CD14-positive monocyte (primary cell): ENCODE measurements around the gene PSME3. TPM values are rescaled to one million over a fixed set of nuclear protein-coding genes. Genes with fewer than 3 reads are reported as not detected.

Experiments
- DNase-seq, 3 donors: peaks; one replicate each; pipeline ENCODE4 v3.0.0-alpha.2; 2011 to 2022
- H2AFZ ChIP-seq: 2 replicates; pipeline ENCODE4 v1.6.0; 2012; ENCODE audit warnings: mild to moderate bottlenecking, low read depth, low read length, inconsistent platforms; ENCODE audit not compliant: insufficient read depth, poor library complexity, severe bottlenecking
- H3K27ac ChIP-seq, 2 donors: 1 replicate in 1 of 2; 2 replicates in 1 of 2; pipeline ENCODE4 v1.5.1; 2012 to 2013; ENCODE audit warnings: low read length in 2 of 2, control low read depth in 1 of 2, inconsistent platforms in 1 of 2, low read depth in 1 of 2, mild to moderate bottlenecking in 1 of 2
- H3K27me3 ChIP-seq, 2 donors: one replicate each; pipeline versions ENCODE4 v1.6.0 to v1.6.1; 2011 to 2013; ENCODE audit warnings: low read length in 2 of 2; ENCODE audit not compliant: control insufficient read depth in 2 of 2, insufficient read depth in 2 of 2
- H3K36me3 ChIP-seq, 2 donors: replicated peaks in 1 of 2; 1 replicate in 1 of 2; 2 replicates in 1 of 2; pipeline versions ENCODE4 v1.5.1 to v1.6.1; 2012 to 2013; ENCODE audit warnings: low read length in 2 of 2, control low read depth in 1 of 2, inconsistent platforms in 1 of 2, mild to moderate bottlenecking in 1 of 2; ENCODE audit not compliant: insufficient read depth in 2 of 2, control insufficient read depth in 1 of 2
- H3K4me1 ChIP-seq, 2 donors: 1 replicate in 1 of 2; 2 replicates in 1 of 2; pipeline versions ENCODE4 v1.5.1 to v1.6.1; 2012 to 2013; ENCODE audit warnings: low read length in 2 of 2, control low read depth in 1 of 2, inconsistent platforms in 1 of 2, mild to moderate bottlenecking in 1 of 2, moderate library complexity in 1 of 2; ENCODE audit not compliant: insufficient read depth in 2 of 2, control insufficient read depth in 1 of 2
- H3K4me2 ChIP-seq: replicated peaks from 2 replicates; pipeline ENCODE3; 2012; ENCODE audit warnings: low read length, moderate library complexity, mild to moderate bottlenecking; ENCODE audit not compliant: poor library complexity, severe bottlenecking; ENCODE audit errors: extremely low read depth
- H3K4me3 ChIP-seq, 3 experiments: fragments of 200-600 bp in 1 of 3; sonication (generic) in 1 of 3; replicated peaks in 1 of 3; 1 replicate in 2 of 3; 2 replicates in 1 of 3; pipeline ENCODE4 v1.5.1; 2011 to 2013; ENCODE audit warnings: low read length in 3 of 3, mild to moderate bottlenecking in 3 of 3, control low read depth in 2 of 3, low read depth in 2 of 3, inconsistent platforms in 1 of 3, moderate library complexity in 1 of 3
- H3K79me2 ChIP-seq: 2 replicates; pipeline ENCODE4 v1.6.0; 2012; ENCODE audit warnings: mild to moderate bottlenecking, control low read depth, inconsistent platforms, low read length, moderate library complexity; ENCODE audit not compliant: insufficient read depth
- H3K9ac ChIP-seq: 2 replicates; pipeline ENCODE4 v1.6.0; 2017; ENCODE audit warnings: low read length, mild to moderate bottlenecking; ENCODE audit not compliant: insufficient read depth, poor library complexity, severe bottlenecking
- H3K9me3 ChIP-seq, 2 donors: replicated peaks in 1 of 2; 1 replicate in 1 of 2; 2 replicates in 1 of 2; pipeline versions ENCODE4 v1.5.1 to v1.6.1; 2012 to 2013; ENCODE audit warnings: low read length in 2 of 2, control low read depth in 1 of 2; ENCODE audit not compliant: control insufficient read depth in 1 of 2, insufficient read depth in 1 of 2
- H4K20me1 ChIP-seq: 2 replicates; pipeline ENCODE4 v1.6.0; 2012; ENCODE audit warnings: mild to moderate bottlenecking, low read length, control low read depth, moderate library complexity; ENCODE audit not compliant: insufficient read depth
- H3K27ac Mint-ChIP-seq, 7 donors: one replicate each; pipeline ENCODE4 v1.8.0; 2020; ENCODE audit warnings: mild to moderate bottlenecking in 7 of 7, mixed read lengths in 7 of 7, moderate library complexity in 6 of 7, inconsistent platforms in 2 of 7
- H3K27me3 Mint-ChIP-seq, 3 donors: one replicate each; pipeline ENCODE4 v1.8.0; 2021 to 2022; ENCODE audit warnings: low read depth in 3 of 3, mild to moderate bottlenecking in 3 of 3, mixed read lengths in 3 of 3, moderate library complexity in 3 of 3, inconsistent platforms in 1 of 3
- H3K36me3 Mint-ChIP-seq, 2 donors: one replicate each; pipeline ENCODE4 v1.8.0; 2020; ENCODE audit warnings: mixed read lengths in 2 of 2, inconsistent platforms in 1 of 2, mild to moderate bottlenecking in 1 of 2
- H3K4me1 Mint-ChIP-seq: one replicate; pipeline ENCODE4 v1.8.0; 2020; ENCODE audit warnings: mild to moderate bottlenecking, mixed read lengths
- H3K4me3 Mint-ChIP-seq, 2 donors: one replicate each; pipeline ENCODE4 v1.8.0; 2020; ENCODE audit warnings: mild to moderate bottlenecking in 2 of 2, mixed read lengths in 2 of 2, moderate library complexity in 1 of 2
- H3K9me3 Mint-ChIP-seq, 7 donors: one replicate each; pipeline ENCODE4 v1.8.0; 2020 to 2022; ENCODE audit warnings: mixed read lengths in 7 of 7, mild to moderate bottlenecking in 6 of 7, moderate library complexity in 6 of 7, inconsistent platforms in 2 of 7
- WGBS: methylation state at CpG from one replicate; pipeline ENCODE4 v1.1.5; 2013; ENCODE audit warnings: missing lambda C conversion rate; ENCODE audit not compliant: insufficient coverage; 5-methylcytosine and 5-hydroxymethylcytosine counted together
- intact Hi-C, 2 donors: fragments of 100-400 bp; cut with micrococcal nuclease; formaldehyde crosslinking; loops; one replicate each; pipeline versions ENCODE4 v1.15.0 to v1.15.1; 2023
- polyA plus RNA-seq, 3 donors: library from polyadenylated mRNA; depleted of rRNA in 1 of 3; unstranded in 2 of 3; stranded (reverse) in 1 of 3; fragments of 300-500 nt in 2 of 3; fragments of >200 nt in 1 of 3; fragmentation: Illumina TruSeq in 2 of 3; gene quantifications; 1 replicate in 2 of 3; 2 replicates in 1 of 3; pipeline ENCODE4 v1.2.3, GENCODE V29; 2012 to 2021
- small RNA-seq: library from RNA; depleted of rRNA; stranded (forward); fragments of <200 nt; gene quantifications from one replicate; pipeline ENCODE3, GENCODE V24; 2012; ENCODE audit warnings: low read depth; ENCODE audit not compliant: insufficient read length
- TF ChIP-seq, protein P1 (sequence below): fragments of 200-600 bp; IDR thresholded peaks from one replicate; pipeline ENCODE4 v1.8.0; 2022; ENCODE audit warnings: antibody characterized with exemption, mild to moderate bottlenecking

The PSME3 gene
- polyA plus RNA-seq, 3 donors, result 61.9 to 137 (median 124) TPM

DNA sequence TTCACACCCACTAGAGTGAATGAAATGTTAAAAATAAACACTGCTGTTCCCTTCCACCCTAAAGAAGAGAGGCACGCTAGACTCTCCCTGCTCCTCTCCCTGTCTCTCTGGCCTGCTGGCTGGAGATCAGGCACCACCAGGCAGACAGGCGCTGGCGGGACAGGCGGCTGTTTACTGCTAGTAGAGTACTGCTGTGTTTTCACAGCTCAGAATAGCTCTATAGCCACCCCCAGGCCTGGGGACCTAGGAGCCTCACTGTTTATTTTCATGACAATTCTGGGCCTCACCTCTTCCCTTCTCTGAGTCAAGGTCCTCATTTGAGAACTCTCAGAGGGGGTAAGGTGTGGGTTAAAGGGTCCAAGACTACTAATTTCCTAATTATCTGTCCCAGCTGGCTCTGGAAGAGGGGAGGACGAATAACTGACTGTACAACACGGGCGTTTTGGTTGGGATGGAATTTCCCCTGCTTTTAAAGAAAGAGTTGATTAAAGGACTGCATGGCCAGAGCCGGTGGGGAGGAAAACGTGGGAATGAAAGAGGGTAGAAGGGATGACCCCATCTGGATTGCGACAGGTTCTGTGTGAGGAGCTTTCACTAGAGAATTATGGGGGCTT lies 58.4 kb downstream of the PSME3 start:
- no peaks in the 10 kb centered on the region for H3K36me3 Mint-ChIP-seq
- Histone ChIP-seq H3K4me1 (peaks cover 50 to 60% of the 10 kb centered on the region in 2 donors), H3K4me2 (no peak overlapping the region), H3K27ac (no peak overlapping the region), H4K20me1 (no peaks in the 10 kb centered on the region), H3K9ac (no peak overlapping the region), H3K4me3 (no peak overlapping the region), H3K27me3 (no peaks in the 10 kb centered on the region), H2AFZ (peak overlapping the region; percentile 30), H3K36me3 (no peaks in the 10 kb centered on the region), H3K79me2 (no peaks in the 10 kb centered on the region), H3K9me3 (no peaks in the 10 kb centered on the region)
- H3K4me1 Mint-ChIP-seq, result peaks cover 62% of the 10 kb centered on the region
- H3K4me3 Mint-ChIP-seq, result no peak overlapping the region
- no peak for DNase-seq
- intact Hi-C loops, result no loop called here
- peaks cover 0 to 2% (median 0%) of the 10 kb centered on the region in 3 donors for H3K27me3 Mint-ChIP-seq
- H3K27ac Mint-ChIP-seq, result peak overlapping the region in 5 of 7 donors; percentile 18 to 74 (median 47)
- TF ChIP-seq, protein P1, sequence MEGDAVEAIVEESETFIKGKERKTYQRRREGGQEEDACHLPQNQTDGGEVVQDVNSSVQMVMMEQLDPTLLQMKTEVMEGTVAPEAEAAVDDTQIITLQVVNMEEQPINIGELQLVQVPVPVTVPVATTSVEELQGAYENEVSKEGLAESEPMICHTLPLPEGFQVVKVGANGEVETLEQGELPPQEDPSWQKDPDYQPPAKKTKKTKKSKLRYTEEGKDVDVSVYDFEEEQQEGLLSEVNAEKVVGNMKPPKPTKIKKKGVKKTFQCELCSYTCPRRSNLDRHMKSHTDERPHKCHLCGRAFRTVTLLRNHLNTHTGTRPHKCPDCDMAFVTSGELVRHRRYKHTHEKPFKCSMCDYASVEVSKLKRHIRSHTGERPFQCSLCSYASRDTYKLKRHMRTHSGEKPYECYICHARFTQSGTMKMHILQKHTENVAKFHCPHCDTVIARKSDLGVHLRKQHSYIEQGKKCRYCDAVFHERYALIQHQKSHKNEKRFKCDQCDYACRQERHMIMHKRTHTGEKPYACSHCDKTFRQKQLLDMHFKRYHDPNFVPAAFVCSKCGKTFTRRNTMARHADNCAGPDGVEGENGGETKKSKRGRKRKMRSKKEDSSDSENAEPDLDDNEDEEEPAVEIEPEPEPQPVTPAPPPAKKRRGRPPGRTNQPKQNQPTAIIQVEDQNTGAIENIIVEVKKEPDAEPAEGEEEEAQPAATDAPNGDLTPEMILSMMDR, result no peak
- no peaks in the 10 kb centered on the region for H3K9me3 Mint-ChIP-seq
- WGBS, result 65% methylated on average over 5 of the region's 10 CpGs

DNA sequence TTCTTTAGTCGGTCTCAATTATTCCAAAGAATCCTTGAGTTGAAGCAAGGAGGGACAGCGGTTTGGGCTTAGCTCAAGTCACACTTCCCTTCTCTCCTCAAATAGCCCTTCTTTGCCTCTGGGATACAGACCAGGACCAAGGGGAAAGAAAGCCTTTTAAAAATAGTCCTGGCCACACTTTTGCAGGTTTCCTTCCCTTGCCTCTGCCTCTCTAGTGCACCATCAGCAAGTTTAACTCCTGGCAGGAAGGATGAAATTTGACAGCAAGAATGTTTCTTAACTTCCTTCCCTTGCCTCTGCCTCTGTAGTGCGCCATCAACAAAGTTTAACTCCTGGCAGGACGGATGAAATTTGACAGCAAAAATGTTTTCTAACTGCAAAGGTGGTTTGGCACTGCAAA lies 60.2 kb downstream of the PSME3 start:
- peak overlapping the region; percentile 43 to 93 (median 86) for H3K27ac Mint-ChIP-seq
- H2AFZ ChIP-seq, result peak overlapping the region; percentile 70
- no peaks in the 10 kb centered on the region for H3K9me3 ChIP-seq
- H3K4me2 ChIP-seq, result peak overlapping the region; percentile 81
- peak in 1 of 3 donors; percentile 18 for DNase-seq
- H3K9me3 Mint-ChIP-seq, result no peaks in the 10 kb centered on the region
- H3K27ac ChIP-seq, result peak overlapping the region; percentile 29 to 82
- peak overlapping the region; percentile 1 to 67 (median 12) for H3K4me3 ChIP-seq
- H3K4me1 ChIP-seq, result peaks cover 37 to 47% of the 10 kb centered on the region in 2 donors
- H3K27me3 Mint-ChIP-seq, result no peaks in the 10 kb centered on the region
- no CpG with 5 or more reads among the region's 4 CpGs for WGBS
- no peaks in the 10 kb centered on the region for H4K20me1 ChIP-seq
- H3K36me3 ChIP-seq, result no peaks in the 10 kb centered on the region
- TF ChIP-seq, protein P1, result no peak
- no peaks in the 10 kb centered on the region for H3K36me3 Mint-ChIP-seq
- no peak overlapping the region for H3K9ac ChIP-seq
- intact Hi-C loops, result no loop called here
- H3K4me3 Mint-ChIP-seq, result peak overlapping the region; percentile 60 to 89
- no peaks in the 10 kb centered on the region for H3K79me2 ChIP-seq
- H3K27me3 ChIP-seq, result no peaks in the 10 kb centered on the region
- H3K4me1 Mint-ChIP-seq, result peaks cover 50% of the 10 kb centered on the region

Small RNAs within 50 kb of the gene (small RNA-seq; reads per million reads assigned to genes)
- gene MIR6781, result not detected
- not detected for gene RNU6-287P

Other genes with a start within 250 kb of the PSME3 start
- gene RETREG3, start 224.0 kb upstream of the PSME3 start, polyA plus RNA-seq, result 10 to 100 TPM; 34.0 to 69.9 (median 69.9) TPM
- gene TUBG1, start 223.7 kb upstream of the PSME3 start, polyA plus RNA-seq, result 10 to 100 TPM in 2 of 3 donors, 1 to 10 TPM in 1; 7.5 to 17.4 (median 10.2) TPM
- 1 to 10 TPM in 1 of 3 donors, under 1 TPM in 2; 0.31 to 7.3 (median 0.47) TPM for gene TUBG2, start 174.1 kb upstream of the PSME3 start, polyA plus RNA-seq
- under 1 TPM; 0.38 to 0.43 (median 0.41) TPM for gene PLEKHH3, start 156.4 kb upstream of the PSME3 start, polyA plus RNA-seq
- under 1 TPM in 2 of 3 donors, not detected in 1; 0.13 to 0.37 TPM for gene CCR10, start 151.6 kb upstream of the PSME3 start, polyA plus RNA-seq
- gene CNTNAP1, start 150.9 kb upstream of the PSME3 start, polyA plus RNA-seq, result under 1 TPM in 2 of 3 donors, not detected in 1; 0.23 to 0.24 TPM
- 100 to 1,000 TPM in 1 of 3 donors, 10 to 100 TPM in 2; 12.3 to 169 (median 17.8) TPM for gene EZH1, start 88.4 kb upstream of the PSME3 start, polyA plus RNA-seq
- gene RAMP2, start 72.2 kb upstream of the PSME3 start, polyA plus RNA-seq, result not detected
- 100 to 1,000 TPM in 2 of 3 donors, 10 to 100 TPM in 1; 71.3 to 125 (median 104) TPM for gene VPS25, start 59.9 kb upstream of the PSME3 start, polyA plus RNA-seq
- gene WNK4, start 52.8 kb upstream of the PSME3 start, polyA plus RNA-seq, result not detected
- 100 to 1,000 TPM in 2 of 3 donors, 10 to 100 TPM in 1; 21.5 to 171 (median 156) TPM for gene COA3, start 34.7 kb upstream of the PSME3 start, polyA plus RNA-seq
- gene CNTD1, start 34.5 kb upstream of the PSME3 start, polyA plus RNA-seq, result not detected
- 100 to 1,000 TPM in 1 of 3 donors, 10 to 100 TPM in 2; 68.1 to 105 (median 91.8) TPM for gene BECN1, start 9.1 kb upstream of the PSME3 start, polyA plus RNA-seq
- 1 to 10 TPM in 1 of 3 donors, under 1 TPM in 1, not detected in 1; 0.09 to 1.6 TPM for gene AOC2, start 11.2 kb downstream of the PSME3 start, polyA plus RNA-seq
- gene AOC3, start 17.8 kb downstream of the PSME3 start, polyA plus RNA-seq, result under 1 TPM in 1 of 3 donors, not detected in 2; 0.85 TPM
- not detected for gene G6PC1, start 67.4 kb downstream of the PSME3 start, polyA plus RNA-seq
- 10 to 100 TPM; 14.4 to 31.8 (median 17.4) TPM for gene AARSD1, start 131.1 kb downstream of the PSME3 start, polyA plus RNA-seq
- under 1 TPM in 1 of 3 donors, not detected in 2; 0.32 TPM for gene PTGES3L, start 146.7 kb downstream of the PSME3 start, polyA plus RNA-seq
- gene RUNDC1, start 147.2 kb downstream of the PSME3 start, polyA plus RNA-seq, result 10 to 100 TPM in 1 of 3 donors, 1 to 10 TPM in 2; 7.5 to 10.3 (median 9.9) TPM
- gene RPL27, start 165.0 kb downstream of the PSME3 start, polyA plus RNA-seq, result 1,000 to 10,000 TPM; 1,073 to 2,156 (median 1,232) TPM
- gene IFI35, start 173.4 kb downstream of the PSME3 start, polyA plus RNA-seq, result 100 to 1,000 TPM in 2 of 3 donors, 10 to 100 TPM in 1; 76.9 to 152 (median 106) TPM
- gene VAT1, start 189.0 kb downstream of the PSME3 start, polyA plus RNA-seq, result 10 to 100 TPM; 12.7 to 39.5 (median 38.0) TPM
- gene RND2, start 191.8 kb downstream of the PSME3 start, polyA plus RNA-seq, result not detected